ENCODE measurements around the gene RNF149. TPM values are rescaled to one million over a fixed set of nuclear protein-coding genes. Genes with fewer than 3 reads are reported as not detected.
"Not testable (repeated sequence)": the region's sequence is repeated elsewhere in the genome, so short reads cannot be mapped to it uniquely, and the experiment has no call there.

The RNF149 gene
- total RNA-seq, 1 donor from 2014 or later: 32.0 TPM

DNA sequence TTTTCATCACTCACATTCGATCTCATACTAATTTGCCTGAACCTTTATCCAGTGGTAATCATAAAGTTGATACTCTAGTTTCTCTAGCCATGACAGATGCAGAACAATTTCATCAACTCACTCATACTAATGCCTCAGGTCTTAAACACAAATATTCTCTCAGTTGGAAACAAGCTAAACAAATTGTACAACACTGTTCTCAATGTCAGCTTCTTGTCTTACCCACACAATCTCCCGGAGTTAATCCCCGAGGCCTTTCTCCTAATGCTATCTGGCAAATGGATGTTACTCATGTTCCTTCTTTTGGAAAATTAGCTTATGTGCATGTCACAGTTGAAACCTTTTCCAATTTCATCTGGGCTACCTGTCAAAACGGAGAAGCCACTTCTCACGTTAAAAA is 67.3 kb downstream of the RNF149 start:
- no peak for DNase-seq (ENCODE audit: low spot score)
- Mint-ChIP-seq H3K36me3 (ENCODE audit: low read depth, unreplicated experiment) (no peaks in the 10 kb centered on the region), H3K27me3 (ENCODE audit: unreplicated experiment) (peaks cover 3% of the 10 kb centered on the region), H3K4me1 (ENCODE audit: unreplicated experiment) (no peaks in the 10 kb centered on the region), H3K27ac (ENCODE audit: unreplicated experiment) (no peak overlapping the region), H3K9me3 (ENCODE audit: unreplicated experiment) (no peaks in the 10 kb centered on the region), H3K4me3 (ENCODE audit: unreplicated experiment) (no peak overlapping the region)
- TF ChIP-seq, protein P1, sequence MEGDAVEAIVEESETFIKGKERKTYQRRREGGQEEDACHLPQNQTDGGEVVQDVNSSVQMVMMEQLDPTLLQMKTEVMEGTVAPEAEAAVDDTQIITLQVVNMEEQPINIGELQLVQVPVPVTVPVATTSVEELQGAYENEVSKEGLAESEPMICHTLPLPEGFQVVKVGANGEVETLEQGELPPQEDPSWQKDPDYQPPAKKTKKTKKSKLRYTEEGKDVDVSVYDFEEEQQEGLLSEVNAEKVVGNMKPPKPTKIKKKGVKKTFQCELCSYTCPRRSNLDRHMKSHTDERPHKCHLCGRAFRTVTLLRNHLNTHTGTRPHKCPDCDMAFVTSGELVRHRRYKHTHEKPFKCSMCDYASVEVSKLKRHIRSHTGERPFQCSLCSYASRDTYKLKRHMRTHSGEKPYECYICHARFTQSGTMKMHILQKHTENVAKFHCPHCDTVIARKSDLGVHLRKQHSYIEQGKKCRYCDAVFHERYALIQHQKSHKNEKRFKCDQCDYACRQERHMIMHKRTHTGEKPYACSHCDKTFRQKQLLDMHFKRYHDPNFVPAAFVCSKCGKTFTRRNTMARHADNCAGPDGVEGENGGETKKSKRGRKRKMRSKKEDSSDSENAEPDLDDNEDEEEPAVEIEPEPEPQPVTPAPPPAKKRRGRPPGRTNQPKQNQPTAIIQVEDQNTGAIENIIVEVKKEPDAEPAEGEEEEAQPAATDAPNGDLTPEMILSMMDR (IDR thresholded peaks at IDR 0.05; ENCODE audit: unreplicated experiment): no peak

DNA sequence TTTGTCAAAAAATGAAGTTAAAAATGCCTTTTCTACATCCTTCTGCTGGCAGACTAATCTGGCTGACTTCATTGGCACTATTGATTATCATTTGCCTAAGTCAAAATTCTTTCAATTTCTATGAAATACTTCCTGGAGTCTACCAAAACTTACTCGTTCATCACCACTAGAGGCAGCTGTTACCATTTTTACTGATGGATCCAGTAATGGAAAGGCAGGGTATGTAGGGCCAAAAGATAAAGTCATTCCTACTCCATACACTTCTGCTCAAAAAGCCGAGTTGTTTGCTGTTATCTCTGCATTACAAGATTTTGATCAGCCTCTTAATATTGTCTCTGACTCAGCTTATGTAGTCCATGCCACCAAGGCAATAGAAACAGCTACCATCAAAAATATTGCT is 67.8 kb downstream of the RNF149 start:
- H3K27me3 Mint-ChIP-seq (ENCODE audit: unreplicated experiment); H3K4me1 Mint-ChIP-seq (ENCODE audit: unreplicated experiment); H3K9me3 Mint-ChIP-seq (ENCODE audit: unreplicated experiment); H3K36me3 Mint-ChIP-seq (ENCODE audit: low read depth, unreplicated experiment); H3K4me3 Mint-ChIP-seq (ENCODE audit: unreplicated experiment); H3K27ac Mint-ChIP-seq (ENCODE audit: unreplicated experiment); DNase-seq (ENCODE audit: low spot score): not testable (repeated sequence)
- TF ChIP-seq, protein P1 (IDR thresholded peaks at IDR 0.05; ENCODE audit: unreplicated experiment): peak; percentile 32

DNA sequence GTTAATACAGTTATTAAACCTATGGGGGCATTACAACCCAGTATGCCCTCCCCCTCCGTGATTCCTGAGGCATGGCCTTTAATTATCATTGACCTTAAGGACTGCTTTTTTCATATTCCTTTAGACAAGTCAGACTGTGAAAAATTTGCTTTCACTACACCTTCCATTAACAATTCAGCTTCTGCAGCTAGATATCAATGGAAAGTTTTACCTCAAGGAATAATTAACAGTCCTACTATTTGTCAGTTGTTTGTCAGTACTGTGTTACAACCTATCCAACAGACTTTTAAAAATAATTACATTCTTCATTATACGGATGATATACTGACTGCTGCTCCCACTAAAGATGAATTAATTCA is 68.8 kb downstream of the RNF149 start:
- not testable (repeated sequence) for H3K36me3 Mint-ChIP-seq (ENCODE audit: low read depth, unreplicated experiment); H3K4me3 Mint-ChIP-seq (ENCODE audit: unreplicated experiment); H3K9me3 Mint-ChIP-seq (ENCODE audit: unreplicated experiment); DNase-seq (ENCODE audit: low spot score); H3K27ac Mint-ChIP-seq (ENCODE audit: unreplicated experiment); H3K27me3 Mint-ChIP-seq (ENCODE audit: unreplicated experiment); H3K4me1 Mint-ChIP-seq (ENCODE audit: unreplicated experiment)

DNA sequence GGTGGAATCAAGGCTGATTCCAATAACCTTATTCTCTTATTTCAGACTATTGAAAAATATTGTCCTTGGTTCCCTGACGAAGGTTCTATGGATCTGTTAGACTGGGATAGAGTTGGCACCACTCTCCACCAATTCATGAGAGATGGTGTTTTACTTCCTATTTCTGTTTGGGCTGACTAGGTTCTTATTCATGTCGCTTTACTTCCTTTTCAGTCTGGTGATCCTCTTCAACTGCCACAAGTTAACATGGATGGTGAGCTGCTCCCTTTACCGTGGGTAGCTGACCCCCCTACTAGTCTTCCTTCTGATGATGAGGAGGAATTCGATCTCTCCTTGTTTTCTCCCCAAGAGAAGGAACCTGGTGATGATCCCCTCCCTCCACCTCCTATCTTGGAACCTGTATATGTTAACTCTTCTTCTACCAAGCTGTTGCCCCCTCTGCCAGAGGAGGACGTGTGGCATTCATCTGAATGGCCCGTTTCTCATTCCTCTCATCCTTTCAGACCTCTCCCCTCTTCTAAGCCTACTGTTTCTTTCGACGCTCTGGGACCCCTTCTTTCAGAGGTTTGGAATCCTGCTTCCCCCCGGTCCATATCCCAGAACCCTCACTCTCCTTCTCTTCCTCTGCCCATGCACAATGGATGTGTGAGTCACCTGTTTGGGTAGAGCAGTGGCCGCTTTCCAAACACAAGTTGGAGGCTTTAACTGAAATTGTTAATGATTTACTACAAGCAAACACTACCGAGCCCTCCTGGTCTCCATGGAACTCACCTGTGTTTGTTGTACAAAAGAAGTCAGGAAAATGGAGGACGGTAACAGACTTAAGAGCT is 69.4 kb downstream of the RNF149 start:
- Mint-ChIP-seq H3K4me1 (ENCODE audit: unreplicated experiment) (no peaks in the 10 kb centered on the region), H3K27me3 (ENCODE audit: unreplicated experiment) (peaks cover 3% of the 10 kb centered on the region), H3K9me3 (ENCODE audit: unreplicated experiment) (no peaks in the 10 kb centered on the region), H3K27ac (ENCODE audit: unreplicated experiment) (no peak overlapping the region), H3K36me3 (ENCODE audit: low read depth, unreplicated experiment) (no peaks in the 10 kb centered on the region), H3K4me3 (ENCODE audit: unreplicated experiment) (no peak overlapping the region)
- TF ChIP-seq, protein P1 (IDR thresholded peaks at IDR 0.05; ENCODE audit: unreplicated experiment): no peak
- no peak for DNase-seq (ENCODE audit: low spot score)

DNA sequence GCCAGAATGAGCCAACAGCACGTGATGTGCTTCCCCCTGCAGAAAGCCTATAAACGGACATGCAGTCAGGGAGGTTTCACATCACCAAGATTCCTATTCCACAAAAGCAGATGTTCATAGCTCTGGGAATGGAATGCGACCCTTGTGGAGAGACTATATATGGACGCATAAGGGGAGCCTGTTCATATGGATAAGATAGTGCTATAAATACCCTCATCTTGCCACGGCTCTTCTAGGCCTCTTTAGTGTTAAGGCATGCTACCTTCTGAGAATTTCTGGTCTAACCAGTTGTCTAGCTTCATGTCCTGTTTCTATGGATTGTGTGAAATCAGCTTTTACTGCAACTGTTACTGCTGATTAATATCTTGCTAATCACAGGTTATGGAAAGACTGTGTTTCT is 70.6 kb downstream of the RNF149 start:
- not testable (repeated sequence) for H3K27ac Mint-ChIP-seq (ENCODE audit: unreplicated experiment); H3K36me3 Mint-ChIP-seq (ENCODE audit: low read depth, unreplicated experiment)

DNA sequence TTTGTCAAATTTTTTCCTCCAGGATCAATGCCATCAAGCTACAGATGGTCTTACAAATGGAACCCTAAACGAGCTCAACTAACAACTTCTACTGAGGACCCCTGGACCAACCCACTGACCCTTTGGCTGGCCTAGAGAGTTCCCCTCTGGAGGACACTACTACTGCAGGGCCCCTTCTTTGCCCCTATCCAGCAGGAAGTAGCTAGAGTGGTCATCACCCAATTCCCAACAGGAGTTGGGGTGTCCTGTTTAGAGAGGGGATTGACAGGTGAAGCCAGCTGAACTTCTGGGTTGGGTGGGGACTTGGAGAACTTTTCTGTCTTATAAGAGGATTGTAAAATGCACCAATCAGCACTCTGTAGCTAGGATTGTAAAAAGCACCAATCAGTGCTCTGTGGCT is 72.5 kb downstream of the RNF149 start:
- DNase-seq (ENCODE audit: low spot score); H3K9me3 Mint-ChIP-seq (ENCODE audit: unreplicated experiment); H3K36me3 Mint-ChIP-seq (ENCODE audit: low read depth, unreplicated experiment); H3K4me1 Mint-ChIP-seq (ENCODE audit: unreplicated experiment); H3K27me3 Mint-ChIP-seq (ENCODE audit: unreplicated experiment); H3K27ac Mint-ChIP-seq (ENCODE audit: unreplicated experiment); H3K4me3 Mint-ChIP-seq (ENCODE audit: unreplicated experiment): not testable (repeated sequence)

More for the DNA sequence above, 70.6 kb downstream of the RNF149 start:
- not testable (repeated sequence) for H3K4me1 Mint-ChIP-seq (ENCODE audit: unreplicated experiment); DNase-seq (ENCODE audit: low spot score); H3K4me3 Mint-ChIP-seq (ENCODE audit: unreplicated experiment); H3K27me3 Mint-ChIP-seq (ENCODE audit: unreplicated experiment); H3K9me3 Mint-ChIP-seq (ENCODE audit: unreplicated experiment)

Measured in endothelial cell (in vitro differentiated cells).